Prostate gland (tissue), 2 donors: ENCODE results near the gene FFAR3. TPM values are rescaled to one million over a fixed set of nuclear protein-coding genes. Genes with fewer than 3 reads are reported as not detected.

Experiments used
- DNase-seq: peaks from one replicate; pipeline ENCODE4 v3.0.0-alpha.2; 2019; ENCODE audit warnings: low spot score
- H3K27ac ChIP-seq, 2 donors: fragments of 200-600 bp; sonication (generic); 2 replicates each; pipeline ENCODE4 v1.5.1; 2017 to 2019
- H3K27me3 ChIP-seq: fragments of 200-600 bp; sonication (generic); replicated peaks from 2 replicates; pipeline ENCODE4 v1.5.1; 2019; ENCODE audit not compliant: insufficient read depth
- H3K36me3 ChIP-seq, 2 donors: fragments of 200-600 bp; sonication (generic); 1 replicate in 1 of 2; 2 replicates in 1 of 2; pipeline versions ENCODE4 v1.5.1 to v1.8.1; 2017 to 2019
- H3K4me1 ChIP-seq: fragments of 200-600 bp; sonication (generic); replicated peaks from 2 replicates; pipeline ENCODE4 v1.5.1; 2019
- H3K4me3 ChIP-seq, 2 donors: fragments of 200-600 bp; sonication (generic); 2 replicates each; pipeline ENCODE4 v1.5.1; 2017 to 2019
- H3K9me3 ChIP-seq: fragments of 200-600 bp; sonication (generic); 2 replicates; pipeline ENCODE4 v1.5.1; 2017
- CTCF ChIP-seq, 4 experiments: fragments of 200-600 bp in 2 of 4; fragments of 450-650 bp in 2 of 4; sonication (generic) in 2 of 4; IDR thresholded peaks; 1 replicate in 3 of 4; 2 replicates in 1 of 4; pipeline ENCODE4 v1.5.1; 2016 to 2019; ENCODE audit warnings: antibody characterized with exemption in 4 of 4, mild to moderate bottlenecking in 2 of 4, moderate library complexity in 2 of 4
- POLR2A ChIP-seq: fragments of 450-650 bp; IDR thresholded peaks from one replicate; pipeline ENCODE4 v1.6.1; 2016; ENCODE audit warnings: antibody characterized with exemption, mild to moderate bottlenecking
- POLR2AphosphoS5 ChIP-seq: sonication (generic); formaldehyde crosslinking; IDR thresholded peaks from one replicate; pipeline ENCODE4 v1.6.1; 2017; ENCODE audit warnings: antibody characterized with exemption
- WGBS: methylation state at CpG from one replicate; pipeline ENCODE4 v1.1.5; 2018; 5-methylcytosine and 5-hydroxymethylcytosine counted together
- intact Hi-C: fragments of 100-400 bp; cut with DNase I; formaldehyde crosslinking; loops from one replicate; pipeline ENCODE4 v1.14.2; 2022
- total RNA-seq, 2 donors: library from RNA; depleted of rRNA; stranded (reverse); fragments of >200 nt; gene quantifications; one replicate each; pipeline ENCODE4 v1.1.0, GENCODE V29; 2016

Gene FFAR3
- total RNA-seq, 2 donors from 2014 or later = 1.6 TPM; not detected in 1

DNA sequence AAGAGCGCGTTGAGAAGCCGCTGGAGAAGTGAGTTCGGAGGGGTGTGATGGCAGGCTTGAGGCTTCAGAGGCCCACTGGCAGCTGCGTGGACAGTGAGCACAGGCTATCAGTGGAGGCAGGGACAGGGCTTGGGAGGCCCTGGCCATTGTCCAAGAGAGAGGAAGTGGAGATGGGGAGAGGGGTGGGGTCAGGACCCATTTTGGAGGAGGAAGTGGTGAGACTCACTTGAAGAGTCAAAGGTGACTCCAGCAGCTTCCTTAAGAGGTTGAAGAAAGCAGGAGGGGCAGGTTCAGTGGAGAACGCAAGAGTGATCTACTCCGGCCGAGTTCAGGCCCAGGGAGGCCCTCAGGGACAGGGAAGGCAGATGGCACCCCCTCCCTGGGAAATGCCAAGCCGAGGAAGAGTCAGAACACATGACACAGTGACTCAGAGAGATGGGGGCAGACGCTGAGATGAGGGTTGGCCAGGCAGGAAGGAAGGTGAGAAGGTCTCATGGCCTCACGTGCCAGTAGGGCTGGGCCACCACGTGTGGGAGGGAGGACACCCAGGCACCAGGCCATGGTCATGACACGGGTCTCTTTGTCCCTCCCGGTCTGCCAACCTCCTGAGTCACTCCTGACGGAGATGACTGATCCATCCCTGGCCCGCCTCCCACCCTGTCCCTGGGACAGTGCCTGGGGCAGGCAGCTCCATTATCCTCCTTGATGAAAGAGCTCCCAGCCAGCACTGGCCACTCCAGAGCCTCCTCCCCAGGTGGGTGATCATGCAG lies 39.4 kb upstream of the FFAR3 start:
- intact Hi-C loops = no loop called here
- Histone ChIP-seq H3K4me3 (no peak overlapping the region), H3K27ac (no peak overlapping the region), H3K27me3 (no peaks in the 10 kb centered on the region), H3K36me3 (no peaks in the 10 kb centered on the region), H3K4me1 (no peaks in the 10 kb centered on the region), H3K9me3 (no peaks in the 10 kb centered on the region)
- WGBS = 56% methylated on average over 14 of the region's 16 CpGs
- TF ChIP-seq CTCF (IDR thresholded peaks at IDR 0.05) (no peak), POLR2A (no peak), POLR2AphosphoS5 (no peak)
- peak; percentile 6 for DNase-seq

GRCh38 chr19:35320065-35320713 lies 38.1 kb upstream of the FFAR3 start:
- Histone ChIP-seq H3K9me3 (no peaks in the 10 kb centered on the region), H3K36me3 (no peaks in the 10 kb centered on the region), H3K4me1 (no peaks in the 10 kb centered on the region), H3K27me3 (no peaks in the 10 kb centered on the region), H3K4me3 (no peak overlapping the region), H3K27ac (no peak overlapping the region)
- no peak for TF ChIP-seq POLR2A
- no peak for TF ChIP-seq CTCF (IDR thresholded peaks at IDR 0.05)
- no peak for TF ChIP-seq POLR2AphosphoS5
- no peak for DNase-seq
- intact Hi-C loops = no loop called here
- WGBS = 69% methylated on average over 12 of the region's 12 CpGs

DNA sequence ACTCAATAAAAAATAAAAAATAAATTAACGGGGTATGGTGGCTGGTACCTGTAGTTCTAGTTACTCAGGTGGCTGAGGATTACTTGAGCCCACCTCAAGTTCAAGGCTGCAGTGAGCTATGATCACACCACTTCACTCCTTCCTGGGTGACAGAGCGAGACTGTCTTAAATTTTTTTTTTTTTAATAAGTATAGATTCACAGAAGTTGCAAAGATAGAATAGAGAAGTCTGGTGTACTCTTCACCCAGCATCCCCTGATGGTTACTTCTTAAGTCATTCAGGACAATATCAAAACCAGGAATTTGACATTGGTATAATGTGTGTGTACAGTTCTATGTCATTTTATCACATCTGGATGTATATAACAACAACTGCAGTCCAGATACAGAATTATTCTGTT lies 37.0 kb upstream of the FFAR3 start:
- H3K4me3 ChIP-seq = no peak overlapping the region
- intact Hi-C loops = no loop called here
- no peak overlapping the region for H3K27ac ChIP-seq
- H3K4me1 ChIP-seq = no peaks in the 10 kb centered on the region
- H3K9me3 ChIP-seq = no peaks in the 10 kb centered on the region
- TF ChIP-seq POLR2A (no peak), POLR2AphosphoS5 (no peak), CTCF (IDR thresholded peaks at IDR 0.05) (no peak)
- WGBS = 90% methylated on average over 2 of the region's 2 CpGs
- H3K36me3 ChIP-seq = no peaks in the 10 kb centered on the region
- no peaks in the 10 kb centered on the region for H3K27me3 ChIP-seq
- DNase-seq = no peak

GRCh38 chr19:35322014-35322413 lies 36.2 kb upstream of the FFAR3 start:
- TF ChIP-seq POLR2AphosphoS5 = no peak
- no peak for TF ChIP-seq POLR2A
- H3K27me3 ChIP-seq = no peaks in the 10 kb centered on the region
- no peaks in the 10 kb centered on the region for H3K36me3 ChIP-seq
- DNase-seq = no peak
- H3K4me1 ChIP-seq = no peaks in the 10 kb centered on the region
- WGBS = 93% methylated on average over 9 of the region's 9 CpGs
- H3K9me3 ChIP-seq = no peaks in the 10 kb centered on the region
- no peak overlapping the region for H3K4me3 ChIP-seq
- no peak overlapping the region for H3K27ac ChIP-seq
- intact Hi-C loops = no loop called here

GRCh38 chr19:35327642-35328041 lies 30.6 kb upstream of the FFAR3 start:
- H3K9me3 ChIP-seq = no peaks in the 10 kb centered on the region
- H3K4me1 ChIP-seq = no peaks in the 10 kb centered on the region
- H3K4me3 ChIP-seq = no peak overlapping the region
- TF ChIP-seq POLR2AphosphoS5 (no peak), POLR2A (no peak), CTCF (IDR thresholded peaks at IDR 0.05) (no peak)
- intact Hi-C loops = no loop called here
- peaks cover 5% of the 10 kb centered on the region for H3K27me3 ChIP-seq
- H3K27ac ChIP-seq = no peak overlapping the region
- no peak for DNase-seq
- H3K36me3 ChIP-seq = no peaks in the 10 kb centered on the region
- WGBS = 71% methylated on average over 4 of the region's 4 CpGs
